GM10266 (cell line): ENCODE data around the gene HDAC5.
"Not testable (repeated sequence)": the region's sequence is repeated elsewhere in the genome, so short reads cannot be mapped to it uniquely, and the experiment has no call there.

Source experiments
- DNase-seq: peaks from one replicate; pipeline ENCODE4 v3.0.0; 2012; ENCODE audit errors: extremely low spot score
- CTCF ChIP-seq: IDR thresholded peaks from 2 replicates; pipeline ENCODE4 v1.5.1; 2012; ENCODE audit warnings: mild to moderate bottlenecking, low read depth; ENCODE audit not compliant: control insufficient read depth, insufficient read depth; ENCODE audit errors: missing control alignments

Gene HDAC5

DNA sequence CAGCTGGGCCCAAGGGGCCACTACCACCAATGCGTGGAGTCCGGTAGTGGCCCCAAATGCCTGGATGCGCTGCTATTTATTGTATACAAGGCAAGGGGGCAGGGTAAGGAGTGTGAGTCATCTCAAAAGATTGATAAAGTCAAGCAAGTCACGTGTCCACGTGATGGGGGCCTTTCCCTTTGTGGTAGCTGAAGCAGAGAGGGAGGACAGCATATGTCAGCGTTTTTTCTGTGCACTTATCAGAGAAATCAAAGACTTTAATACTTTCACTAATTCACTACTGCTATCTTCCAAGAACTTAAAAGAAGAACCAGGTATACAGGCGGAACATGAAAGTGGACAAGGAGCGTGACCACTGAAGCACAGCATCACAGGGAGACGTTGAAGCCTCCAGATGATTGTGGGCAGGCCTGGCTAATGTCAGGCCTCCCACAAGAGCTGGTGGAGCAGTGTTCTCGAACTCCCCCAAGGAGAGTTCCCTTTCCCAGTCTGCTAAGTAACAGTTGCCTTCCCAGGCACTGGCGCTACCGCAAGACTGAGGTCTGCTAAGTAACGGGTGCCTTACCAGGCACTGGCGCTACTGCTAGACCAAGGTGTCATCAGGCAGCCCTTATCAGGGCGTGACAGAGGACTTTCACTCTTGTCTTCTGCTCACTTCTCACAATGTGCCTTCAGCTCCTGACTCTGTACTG is 36.2 kb upstream of the HDAC5 start:
- DNase-seq: no peak
- TF ChIP-seq CTCF: no peak

DNA sequence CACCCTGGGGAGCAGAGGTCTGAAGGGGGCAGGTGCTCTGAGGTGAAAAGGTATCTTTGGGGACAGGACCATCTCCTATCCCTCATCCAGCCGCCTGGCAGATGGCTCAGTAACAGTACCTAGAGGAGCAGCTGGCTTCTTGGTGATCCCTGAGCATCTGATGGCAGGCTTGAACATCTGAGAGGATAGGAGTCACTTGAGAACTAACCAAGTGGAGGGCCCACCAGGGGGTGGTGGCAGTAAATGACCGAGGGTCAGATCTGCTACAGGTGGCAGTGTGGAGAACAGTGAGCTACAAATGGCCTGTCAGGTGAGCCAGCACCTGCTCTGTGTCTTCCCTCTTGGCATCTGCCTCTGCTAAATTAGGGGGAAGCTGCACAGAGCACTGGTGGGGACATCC is 32.0 kb upstream of the HDAC5 start:
- no peak for TF ChIP-seq CTCF
- no peak for DNase-seq

DNA sequence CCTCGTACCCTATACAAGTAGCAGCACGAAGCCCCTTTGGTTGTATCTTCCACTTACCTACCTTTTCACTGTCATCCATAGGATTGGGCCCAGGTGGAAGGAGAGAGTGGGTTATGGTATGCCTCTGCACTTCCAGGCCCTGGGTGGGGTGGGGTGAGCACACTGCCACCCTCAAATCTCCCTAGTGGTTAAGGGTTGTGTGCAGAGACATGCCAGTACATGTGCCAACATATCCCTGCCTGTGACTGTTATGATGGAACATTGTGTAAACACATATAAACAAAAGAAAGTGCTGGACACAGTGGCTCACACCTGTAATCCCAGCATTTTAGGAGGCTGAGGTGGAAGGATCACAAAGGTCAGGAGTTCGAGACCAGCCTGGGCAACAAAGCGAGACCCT is 29.4 kb upstream of the HDAC5 start:
- DNase-seq: no peak
- TF ChIP-seq CTCF: no peak

DNA sequence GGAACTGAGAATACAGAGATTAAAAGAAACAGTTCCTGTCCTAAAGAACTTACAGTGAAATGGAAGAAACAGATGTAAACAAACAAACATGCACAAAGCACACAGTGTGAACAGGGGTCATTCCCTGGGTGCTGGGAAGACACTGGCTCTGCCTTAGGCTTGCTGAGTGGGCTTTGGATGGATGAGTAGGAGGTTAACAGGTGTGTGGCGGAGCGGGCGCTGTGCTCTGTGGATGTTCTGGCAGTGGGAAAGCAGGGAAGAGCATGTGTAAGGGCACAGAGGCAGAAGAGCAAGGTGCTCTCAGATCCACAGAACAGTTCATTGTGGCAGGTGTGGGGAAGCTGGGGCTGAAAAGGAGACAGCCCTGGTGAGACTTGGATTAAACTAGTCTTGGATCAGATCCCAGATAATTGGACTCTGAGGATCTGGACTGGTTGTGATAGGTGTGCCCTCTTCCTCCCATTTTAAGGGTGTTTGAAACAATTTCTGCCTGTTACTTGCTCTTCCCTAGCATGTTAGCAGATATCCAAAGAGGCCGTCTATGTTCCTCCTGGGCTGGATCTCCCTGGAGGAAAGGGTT is 26.4 kb upstream of the HDAC5 start:
- TF ChIP-seq CTCF: no peak
- DNase-seq: no peak

DNA sequence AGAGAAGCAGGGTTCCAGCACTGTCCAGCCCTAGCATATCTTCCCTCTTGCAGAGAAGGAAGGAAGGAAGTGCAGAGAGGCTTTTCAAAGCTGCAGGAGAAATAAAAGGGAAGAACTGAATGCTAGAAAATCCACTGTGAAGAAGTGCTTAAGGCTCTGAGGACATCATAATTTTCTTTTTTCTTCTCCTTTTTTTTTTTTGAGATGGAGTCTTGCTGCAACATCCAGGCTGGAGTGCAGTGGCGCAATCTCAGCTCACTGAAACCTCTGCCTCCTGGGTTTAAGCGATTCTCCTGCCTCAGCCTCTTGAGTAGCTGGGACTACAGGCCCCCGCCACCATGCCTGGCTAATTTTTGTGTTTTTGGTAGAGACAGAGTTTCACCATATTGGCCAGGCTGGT is 25.6 kb upstream of the HDAC5 start:
- not testable (repeated sequence) for DNase-seq

- DNase-seq: no peak
- no peak for TF ChIP-seq CTCF
Observed at GRCh38 chr17:44147812-44148211, 24.4 kb upstream of the HDAC5 start.

DNA sequence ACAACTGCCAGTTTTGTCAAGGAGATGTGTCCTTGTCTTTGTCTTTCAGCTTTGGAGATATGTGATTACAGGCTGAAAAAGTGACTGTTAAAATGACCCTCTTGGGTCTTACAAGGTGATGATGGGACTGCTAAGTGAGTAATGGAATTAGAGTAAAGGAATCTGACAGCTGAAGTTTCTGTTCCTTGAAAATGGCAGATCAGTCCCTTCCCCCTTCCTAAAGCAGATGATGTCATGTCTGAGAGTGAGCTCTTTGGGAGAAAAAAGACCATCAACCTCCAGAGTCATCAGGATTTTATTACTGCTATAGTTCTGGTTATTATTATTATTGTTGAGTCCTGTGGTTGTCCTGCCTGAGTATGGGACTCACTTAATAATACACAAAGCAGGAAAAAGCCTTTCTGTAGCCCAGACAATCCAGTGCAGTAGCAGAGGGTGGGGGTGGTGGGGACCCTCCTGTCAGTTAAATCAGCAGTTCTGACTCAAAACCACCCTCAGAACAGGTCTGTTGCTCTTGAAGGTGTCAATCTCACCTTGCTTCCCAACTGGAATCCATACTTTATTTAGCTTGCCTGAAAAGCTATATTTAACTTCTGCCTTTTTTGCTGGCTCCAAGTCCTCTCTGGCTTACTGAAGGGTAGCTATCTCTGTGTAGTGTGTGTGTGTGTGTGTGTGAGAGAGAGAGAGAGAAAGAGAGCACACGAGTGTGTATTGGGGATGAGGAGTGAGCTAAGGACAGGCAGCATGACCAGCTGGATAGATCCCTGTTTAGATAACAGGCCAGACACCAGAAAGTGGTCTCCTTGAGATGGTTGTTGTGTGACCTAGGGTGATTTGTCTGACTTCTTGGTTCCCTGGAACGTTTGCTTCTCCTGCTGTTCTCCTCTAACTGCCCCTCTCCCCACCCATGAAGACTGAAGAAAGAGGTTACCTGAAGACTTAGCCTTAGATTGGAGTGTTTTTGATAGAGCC is 23.2 kb upstream of the HDAC5 start:
- no peak for TF ChIP-seq CTCF
- DNase-seq: no peak
